LNCaP clone FGC (cell line): ENCODE measurements around the gene CORO1A.
"Not testable (repeated sequence)": the region's sequence is repeated elsewhere in the genome, so short reads cannot be mapped to it uniquely, and the experiment has no call there.

Source experiments
- DNase-seq: peaks from one replicate; pipeline ENCODE4 v3.0.0-alpha.2; 2011; ENCODE audit warnings: low read depth
- H3K4me3 ChIP-seq: 2 replicates; pipeline ENCODE4 v1.5.1; 2011; ENCODE audit warnings: mild to moderate bottlenecking, low read depth, low read length, control low read depth

CORO1A gene

DNA sequence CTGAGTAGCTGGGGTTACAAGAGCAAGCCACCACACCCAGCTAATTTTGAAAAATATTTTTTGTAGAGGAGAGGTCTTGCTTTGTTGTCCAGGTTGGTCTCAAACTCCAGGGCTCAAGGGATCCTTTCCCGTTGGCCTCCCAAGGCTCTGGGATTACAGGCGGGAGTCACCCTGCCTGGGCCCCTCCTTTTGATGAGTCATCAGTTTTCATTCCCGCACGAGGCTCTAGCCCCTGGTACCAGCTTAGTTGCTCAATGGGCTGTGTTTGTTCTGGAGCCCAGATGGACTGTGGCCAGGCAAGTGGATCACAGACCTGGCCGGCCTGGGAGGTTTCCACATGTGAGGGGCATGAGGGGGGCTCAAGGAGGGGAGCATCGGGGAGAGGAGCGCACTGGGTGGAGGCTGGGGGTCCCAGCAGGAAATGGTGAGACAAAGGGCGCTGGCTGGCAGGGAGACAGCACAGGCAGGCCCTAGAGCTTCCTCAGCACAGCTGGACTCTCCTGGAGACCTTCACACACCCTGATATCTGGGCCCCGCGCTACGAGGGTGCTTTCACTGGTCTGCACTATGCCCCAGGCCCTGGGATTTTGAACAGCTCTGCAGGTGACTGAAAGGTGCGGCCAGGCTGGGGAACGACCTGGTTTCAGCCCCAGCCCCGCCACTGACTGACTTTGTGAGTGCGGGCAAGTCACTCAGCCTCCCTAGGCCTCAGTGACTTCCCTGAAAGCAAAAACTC lies 16.4 kb downstream of the CORO1A start:
- H3K4me3 ChIP-seq, DNase-seq: not testable (repeated sequence)

DNA sequence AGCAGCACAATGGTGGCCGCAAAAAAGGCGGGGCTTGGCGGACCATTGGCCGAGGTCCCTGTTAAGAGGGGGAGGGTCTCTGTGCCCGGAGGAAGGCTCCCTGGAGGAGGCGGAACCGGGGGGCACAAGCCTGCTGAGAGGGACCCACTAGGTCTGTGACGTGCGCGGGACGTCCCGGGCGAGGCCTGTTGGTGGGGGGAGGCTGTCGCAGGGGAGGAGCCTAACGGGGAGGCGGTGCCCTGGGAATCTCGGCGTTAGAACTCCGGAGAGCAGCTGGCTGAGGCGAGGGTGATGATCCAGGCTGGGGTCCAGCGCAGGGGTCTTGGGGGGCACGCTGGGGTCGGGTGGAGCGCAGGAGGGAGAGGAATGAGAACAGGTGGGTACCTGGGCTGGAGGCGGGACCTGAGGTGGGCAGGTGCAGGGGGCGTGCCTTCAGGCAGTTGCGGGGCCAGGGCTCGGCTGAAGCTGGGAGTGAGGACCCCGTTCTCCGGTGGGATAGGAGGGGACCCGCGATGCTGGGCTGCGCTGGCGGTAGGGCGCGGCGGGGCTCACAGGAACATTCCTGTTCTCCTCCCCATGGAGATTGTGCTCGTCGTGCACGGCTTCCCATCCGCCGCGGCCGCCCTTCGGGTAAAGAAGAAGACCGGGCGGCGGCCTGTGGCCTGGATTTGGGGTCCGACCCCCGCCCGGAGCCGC lies 22.3 kb downstream of the CORO1A start:
- not testable (repeated sequence) for DNase-seq
- peak overlapping the region; percentile 39 for H3K4me3 ChIP-seq

DNA sequence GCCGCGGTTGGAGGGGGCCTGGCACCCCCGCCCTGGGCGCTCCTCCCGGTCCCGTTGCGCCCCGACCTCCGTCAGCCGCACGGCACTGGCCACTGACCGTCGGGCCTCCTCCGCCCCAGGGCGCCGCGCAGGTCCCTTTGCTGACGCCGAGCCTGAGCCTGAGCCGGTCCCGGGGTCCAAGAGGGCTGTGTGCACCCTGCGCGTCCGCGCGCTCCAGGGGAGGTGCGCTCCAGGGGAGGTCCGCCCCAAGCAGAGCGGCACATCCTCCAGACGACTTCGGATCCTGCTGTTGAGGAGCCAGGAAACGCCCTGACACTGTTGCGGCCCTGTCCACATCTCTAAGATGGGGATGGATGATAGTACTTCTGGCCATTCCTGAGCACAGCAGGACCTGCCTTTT lies 22.9 kb downstream of the CORO1A start:
- H3K4me3 ChIP-seq, result peak overlapping the region; percentile 39; the same call in 1 of the 2 replicates
- DNase-seq, result not testable (repeated sequence)

DNA sequence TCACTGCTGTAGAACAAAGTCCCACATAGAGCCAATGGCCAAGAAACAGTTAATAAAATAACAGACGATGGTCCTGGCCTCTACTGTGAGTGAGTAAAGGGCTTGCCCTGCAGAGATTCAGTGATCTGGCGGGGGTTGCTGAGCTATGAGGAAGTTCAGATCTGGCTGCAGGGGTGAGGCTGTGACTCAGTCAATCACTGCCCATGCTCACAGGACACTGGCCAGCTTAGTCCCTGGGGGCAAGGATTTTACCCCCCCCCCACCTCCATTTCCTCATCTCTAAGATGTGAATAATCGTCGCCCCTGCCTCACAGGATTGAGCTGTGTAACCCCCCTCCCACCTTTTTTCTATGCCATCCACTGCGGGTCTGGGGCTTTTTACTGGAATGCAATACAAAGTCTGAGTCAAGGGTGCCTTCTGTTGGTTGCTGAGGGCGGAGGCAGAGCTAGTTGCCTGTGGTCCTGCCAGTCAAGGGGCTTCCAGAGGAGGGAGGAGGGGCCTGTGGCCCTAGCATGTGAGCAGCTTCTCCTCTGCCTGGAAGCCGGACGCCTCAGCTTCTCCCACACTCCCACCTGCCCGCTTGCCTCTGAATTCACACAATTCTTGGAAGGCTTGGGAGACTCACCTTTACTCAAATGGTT lies 23.8 kb downstream of the CORO1A start:
- not testable (repeated sequence) for DNase-seq, H3K4me3 ChIP-seq

DNA sequence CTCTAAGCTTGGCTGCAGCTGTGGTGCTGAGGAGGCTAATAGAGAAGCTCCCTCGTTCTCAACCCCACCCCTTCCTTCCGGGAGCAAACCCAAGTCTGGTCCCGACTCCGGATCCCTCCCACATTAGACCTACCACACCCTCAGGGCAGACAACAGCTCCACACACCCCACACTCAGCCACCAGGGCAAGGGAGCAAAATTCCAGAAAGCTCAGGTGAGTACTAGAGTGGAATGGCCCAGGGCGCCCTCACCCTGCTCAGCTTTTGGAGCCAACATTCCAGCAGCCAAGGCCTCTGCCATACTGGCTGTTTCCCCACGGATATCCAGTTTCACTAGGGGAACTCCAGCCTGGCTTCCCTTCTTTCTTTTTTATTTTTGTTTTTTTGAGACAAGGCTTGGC lies 25.6 kb downstream of the CORO1A start:
- not testable (repeated sequence) for DNase-seq, H3K4me3 ChIP-seq

DNA sequence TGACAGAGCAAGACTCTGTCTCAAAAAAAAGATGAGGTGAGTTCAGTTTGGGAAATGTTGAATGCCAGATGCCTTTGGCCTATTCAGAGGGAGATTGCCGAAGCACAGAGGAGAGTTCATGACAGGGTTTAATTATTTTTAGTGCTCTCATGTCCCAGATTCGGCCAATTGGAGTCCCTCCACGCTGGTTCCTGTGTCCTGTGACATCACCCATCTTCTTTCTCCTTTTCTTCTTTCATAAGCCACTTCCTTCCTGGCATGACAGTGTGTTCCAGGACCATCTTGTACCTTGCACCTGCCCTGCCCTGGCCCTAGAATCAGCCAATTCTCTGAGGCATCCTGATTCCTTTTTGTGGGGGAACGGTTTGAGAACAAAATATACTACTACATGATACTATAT lies 28.0 kb downstream of the CORO1A start:
- not testable (repeated sequence) for H3K4me3 ChIP-seq, DNase-seq

DNA sequence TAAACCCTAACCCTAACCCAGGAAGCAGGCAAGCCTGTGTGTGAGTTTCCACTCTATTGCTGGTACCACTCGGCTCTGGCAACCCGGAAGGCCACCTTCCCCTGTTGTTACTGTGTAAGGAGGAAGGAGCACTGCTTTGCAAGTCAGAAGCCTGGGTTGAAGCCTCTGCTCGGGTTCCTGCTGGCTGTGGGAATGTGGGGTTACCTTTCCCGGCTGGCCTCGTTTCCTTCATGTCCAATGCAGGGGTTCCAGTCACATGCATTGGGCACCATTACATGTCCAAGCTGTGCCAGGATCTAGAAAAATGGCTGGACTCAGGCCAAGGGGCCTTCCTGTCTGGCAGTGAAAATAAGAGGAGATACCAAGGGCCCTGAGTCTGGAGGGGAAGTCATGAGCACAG lies 33.7 kb downstream of the CORO1A start:
- not testable (repeated sequence) for DNase-seq, H3K4me3 ChIP-seq
